Suppressor macrophage treated with lipopolysaccharide for 1 hour (primary cell): ENCODE measurements around the gene CCDC179.

Experiments
- DNase-seq, 3 donors: peaks; one replicate each; pipeline ENCODE4 v3.0.0-alpha.2; 2020 to 2022

The CCDC179 gene

DNA sequence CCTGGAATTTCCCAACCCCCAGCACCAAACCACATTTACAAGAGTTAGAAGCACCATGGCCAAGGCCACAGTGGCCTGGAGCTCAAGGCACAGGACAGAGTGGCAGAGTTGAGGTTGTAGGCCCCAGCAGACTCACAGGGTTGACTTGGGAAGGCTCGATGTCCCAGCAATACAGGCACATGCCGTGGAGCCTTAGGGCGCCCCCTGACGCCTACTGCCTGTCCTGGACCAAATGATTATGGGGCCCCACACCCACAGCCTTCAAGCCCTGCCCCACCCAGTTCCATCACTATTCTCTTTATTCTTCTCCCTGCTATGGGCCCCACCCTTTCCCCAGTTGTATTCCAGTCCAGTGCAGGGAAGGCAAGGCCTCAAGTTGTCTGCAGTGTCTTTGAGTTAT lies at the start of gene CCDC179:
Gene CCDC179 (minus strand): TSS at position 234 of the 400 bp plus-strand sequence. CDS start 53 bp downstream, at position 181.
- no peak for DNase-seq

DNA sequence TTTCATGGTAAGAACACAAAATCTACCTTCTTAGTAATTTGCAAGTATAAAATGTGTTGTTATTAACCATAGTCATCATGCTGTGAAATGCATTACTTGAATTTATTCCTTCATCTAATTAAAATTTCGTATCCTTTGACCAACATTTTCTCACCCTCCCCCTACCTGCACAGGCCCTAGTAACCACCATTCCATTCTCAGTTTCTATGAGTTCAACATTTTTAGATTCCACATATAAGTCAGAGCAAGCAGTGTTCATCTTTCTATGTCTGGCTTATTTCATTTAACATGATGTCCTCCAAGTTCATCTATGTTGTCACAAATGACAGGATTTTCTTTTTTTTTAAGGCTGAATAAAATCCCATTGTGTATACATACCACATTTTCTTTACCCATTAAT lies 43.5 kb upstream of the CCDC179 start:
- no peak for DNase-seq

DNA sequence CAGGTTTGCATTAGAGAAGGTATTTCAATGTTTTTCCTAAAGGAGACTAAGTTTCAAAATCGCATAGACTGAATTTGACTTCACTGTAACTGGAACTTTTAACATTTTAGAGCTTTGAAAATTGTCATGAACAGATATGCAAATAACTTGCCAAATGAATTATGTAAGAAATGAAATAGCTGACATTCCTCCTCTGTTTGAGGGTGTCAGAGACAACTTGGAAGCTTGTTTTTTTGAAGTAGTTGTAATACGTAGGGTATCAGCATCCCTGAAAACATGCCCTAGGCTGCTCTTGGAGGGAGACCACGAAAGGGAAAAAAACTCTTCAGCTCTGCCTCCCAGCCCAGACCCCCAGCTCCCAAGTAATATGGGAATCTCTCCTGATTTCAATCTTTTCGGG lies 41.3 kb upstream of the CCDC179 start:
- no peak for DNase-seq

DNA sequence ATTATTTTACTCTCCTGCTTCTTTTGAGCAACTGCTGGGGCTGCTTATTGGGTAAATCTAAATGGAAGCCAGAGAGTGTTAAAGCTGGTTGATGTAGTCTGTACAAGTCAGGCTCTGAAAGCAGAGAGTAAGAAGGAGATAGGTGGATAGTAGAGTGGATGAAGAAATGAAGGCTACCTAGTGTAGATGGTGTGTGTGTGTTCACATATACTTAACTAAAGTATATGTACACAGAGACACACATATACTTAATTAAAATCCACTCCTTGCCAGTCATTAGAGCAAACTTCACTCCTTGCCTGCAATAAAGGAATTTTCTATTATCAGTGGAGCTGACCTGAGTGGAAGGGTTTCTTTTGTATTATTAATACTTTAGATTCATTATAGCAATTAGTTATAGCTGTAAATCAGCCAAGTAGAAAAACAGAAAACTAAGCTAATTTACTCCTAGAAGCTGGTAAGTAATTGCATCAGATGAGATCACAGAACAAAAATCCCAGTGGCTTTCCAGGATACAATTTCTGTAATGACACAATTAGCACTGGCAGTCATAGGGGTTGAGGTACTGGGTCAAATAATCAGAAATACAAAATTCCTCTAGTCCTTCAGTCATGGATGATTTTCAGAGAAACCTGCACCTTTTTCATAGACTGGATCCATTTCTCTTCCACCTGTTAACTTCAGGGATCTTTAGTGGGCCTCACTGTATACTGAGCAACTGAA lies 40.7 kb upstream of the CCDC179 start:
- DNase-seq: no peak

DNA sequence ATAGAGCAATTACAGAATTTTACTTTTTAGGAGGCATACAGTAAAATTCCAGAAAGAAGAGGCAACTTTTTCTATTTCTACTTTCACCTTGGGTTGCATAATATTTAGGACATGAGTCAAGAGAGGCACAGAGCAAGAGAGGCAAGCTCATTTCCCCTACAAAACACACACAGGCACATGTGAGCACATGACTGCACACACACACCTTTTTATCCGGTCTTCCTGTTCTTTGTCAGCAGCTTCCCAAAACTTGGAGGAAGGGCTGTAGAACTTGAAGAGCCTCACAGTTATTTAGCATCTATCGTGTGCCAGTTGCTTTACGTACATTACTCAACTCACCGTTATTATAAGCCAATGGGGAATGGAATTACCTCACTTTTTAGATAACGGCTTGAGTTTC lies 37.8 kb upstream of the CCDC179 start:
- DNase-seq: no peak

DNA sequence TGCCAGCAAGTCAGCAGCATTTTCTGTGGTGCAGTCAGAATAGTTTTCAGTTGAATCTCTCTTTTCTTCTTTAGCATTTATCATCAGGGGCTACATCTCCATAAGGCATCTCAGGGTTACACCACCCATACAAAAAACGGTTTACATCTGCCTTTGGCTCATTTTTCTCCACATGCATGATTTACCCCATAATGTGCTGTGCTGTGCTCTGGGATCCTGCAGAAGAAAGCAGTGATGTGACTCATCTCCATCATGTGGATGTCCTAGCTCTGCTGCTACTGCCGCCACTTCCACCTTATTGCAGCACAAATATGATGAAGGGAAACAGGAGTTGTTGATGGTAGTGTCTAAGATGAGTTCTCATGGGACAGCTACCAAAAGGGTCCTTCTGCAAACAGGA lies 30.0 kb upstream of the CCDC179 start:
- no peak for DNase-seq

DNA sequence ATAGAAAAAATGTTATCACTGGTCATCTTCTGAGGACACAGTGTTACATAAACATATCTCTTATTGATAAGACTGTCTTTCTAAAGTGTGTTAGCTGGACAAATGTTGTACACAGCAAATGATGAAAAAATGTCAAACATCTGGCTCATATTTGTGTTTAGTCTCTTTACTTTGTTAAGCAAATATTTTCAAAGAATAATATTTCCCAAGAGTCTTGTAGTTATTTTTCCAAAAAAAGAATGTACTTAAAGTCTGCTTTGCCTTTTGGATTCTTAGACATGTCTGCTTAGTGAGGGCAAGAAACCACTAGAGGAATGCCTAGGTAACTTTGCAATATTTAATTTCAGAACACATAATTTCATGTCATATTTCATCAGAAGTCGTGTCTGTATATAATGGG lies 23.9 kb upstream of the CCDC179 start:
- DNase-seq: no peak

DNA sequence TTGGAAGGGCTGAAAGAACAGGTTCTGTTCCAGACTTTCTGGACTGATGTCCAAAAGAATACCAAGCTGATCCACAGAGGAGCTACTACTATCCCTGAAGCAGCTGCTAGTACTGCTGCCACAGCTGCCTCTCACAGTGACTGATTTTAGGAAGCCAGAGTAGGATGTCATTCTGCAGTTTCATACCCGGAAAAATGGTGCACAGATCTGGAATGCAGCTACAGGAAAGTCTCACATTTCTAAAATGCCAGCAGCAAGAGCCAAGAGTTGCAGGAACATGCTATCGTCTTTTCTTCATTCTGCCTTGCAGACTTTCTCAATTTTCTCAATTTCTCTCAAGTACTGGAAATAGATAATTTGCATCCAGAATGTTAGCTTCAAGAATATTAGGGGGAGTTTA lies 19.4 kb upstream of the CCDC179 start:
- no peak for DNase-seq

DNA sequence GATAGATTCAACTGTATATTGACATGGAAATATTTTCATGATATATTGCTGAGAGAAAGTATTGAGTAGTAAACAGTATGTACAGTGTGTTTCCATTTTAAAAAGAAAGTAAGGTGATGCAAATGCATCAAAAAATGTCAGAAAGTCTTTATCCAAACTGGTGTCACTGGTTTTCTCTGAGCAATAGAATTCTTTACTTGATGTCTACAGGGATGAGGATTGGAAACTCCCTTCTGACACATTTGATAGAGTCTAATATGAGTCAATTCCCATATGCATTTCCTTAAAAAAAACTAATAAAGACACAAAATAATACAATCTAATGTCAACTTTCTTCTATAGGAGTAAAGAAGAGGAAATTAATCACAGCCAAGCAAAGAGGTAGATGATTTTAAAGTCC lies 18.3 kb upstream of the CCDC179 start:
- peak in 1 of 3 donors; percentile 5 for DNase-seq

DNA sequence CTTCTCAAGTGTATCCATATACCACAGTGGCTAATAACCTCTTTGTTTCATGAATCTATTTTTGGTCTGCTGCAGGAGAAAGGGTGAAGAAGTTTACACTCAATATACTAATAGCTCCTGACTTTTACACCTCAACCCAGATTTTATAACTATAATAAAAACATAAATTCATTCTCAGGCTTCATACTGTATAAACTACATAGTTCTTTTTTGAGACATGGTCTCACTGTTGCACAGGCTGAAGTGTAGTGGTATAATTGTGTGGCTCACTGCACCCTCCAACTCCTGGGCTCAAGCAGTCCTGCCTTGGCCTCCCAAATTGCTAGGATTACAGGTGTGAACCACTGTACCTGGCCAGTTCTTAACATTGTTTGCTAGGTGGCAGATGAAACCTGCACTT lies 17.8 kb upstream of the CCDC179 start:
- DNase-seq: no peak

DNA sequence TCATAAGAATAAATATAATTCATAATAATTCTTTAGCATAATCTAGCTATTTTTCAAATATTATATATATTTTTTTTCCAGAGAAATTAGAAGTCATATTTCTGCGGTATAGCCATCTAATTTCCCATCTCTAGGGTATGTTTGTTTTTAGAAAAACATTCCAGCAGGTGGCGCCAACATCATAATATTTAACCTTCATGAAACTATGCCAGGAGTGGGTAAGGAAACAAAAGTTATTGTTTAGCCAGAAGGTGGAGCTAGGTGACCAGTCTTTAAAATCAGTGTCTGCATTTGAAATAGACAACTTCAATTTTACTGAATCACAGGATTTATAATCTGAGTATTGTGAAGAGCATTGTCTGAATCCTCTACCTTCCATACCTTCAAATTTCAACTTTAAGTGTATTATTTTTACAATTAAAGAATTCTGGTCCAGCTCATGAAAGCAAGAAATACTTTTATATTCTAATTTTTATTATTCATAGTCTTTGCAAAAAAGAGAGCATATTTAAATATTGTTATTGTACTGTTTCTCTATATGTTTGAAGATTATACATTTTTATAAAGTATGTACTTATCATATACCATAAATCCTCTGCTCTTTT lies 15.7 kb upstream of the CCDC179 start:
- DNase-seq: peak; percentile 86 to 89 (median 86)

DNA sequence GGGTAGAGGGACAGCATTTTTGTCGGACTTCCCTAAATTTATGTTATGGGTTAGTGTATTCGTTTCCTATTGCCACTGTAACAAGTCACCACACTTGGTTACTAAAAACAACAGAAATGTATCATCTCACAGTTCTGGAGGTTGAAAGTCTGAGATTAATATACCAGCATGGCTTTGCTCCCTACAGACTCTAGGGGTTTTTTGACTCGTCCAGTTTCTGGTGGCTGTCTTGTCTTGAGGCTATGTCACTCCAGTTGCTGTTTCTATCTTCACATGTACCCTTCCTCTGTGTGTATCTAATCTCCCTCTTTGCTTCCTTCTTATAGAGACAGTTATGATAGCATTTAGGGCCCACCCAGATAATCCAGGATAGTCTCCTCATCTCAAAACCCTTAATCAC lies 9.1 kb upstream of the CCDC179 start:
- DNase-seq: no peak

DNA sequence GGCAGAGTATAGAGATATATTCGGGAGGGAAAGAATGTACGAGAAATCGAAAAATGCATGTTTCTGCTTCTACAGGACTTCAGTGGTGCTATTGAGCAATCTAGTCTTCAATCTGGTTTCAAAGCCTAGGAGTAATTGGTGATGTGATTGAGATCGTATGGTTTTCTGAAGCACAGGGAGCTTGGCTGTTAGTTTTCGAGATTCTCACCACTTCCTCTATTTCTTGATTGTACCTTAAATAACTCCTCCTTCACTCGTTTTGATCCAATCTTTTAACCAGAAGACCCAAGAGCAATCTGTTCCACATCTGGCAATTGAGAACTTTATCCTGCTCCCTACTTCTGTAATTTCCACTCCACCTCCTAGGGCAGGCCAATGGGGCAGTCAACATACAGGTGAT lies 518 bp downstream of the CCDC179 start:
- no peak for DNase-seq

DNA sequence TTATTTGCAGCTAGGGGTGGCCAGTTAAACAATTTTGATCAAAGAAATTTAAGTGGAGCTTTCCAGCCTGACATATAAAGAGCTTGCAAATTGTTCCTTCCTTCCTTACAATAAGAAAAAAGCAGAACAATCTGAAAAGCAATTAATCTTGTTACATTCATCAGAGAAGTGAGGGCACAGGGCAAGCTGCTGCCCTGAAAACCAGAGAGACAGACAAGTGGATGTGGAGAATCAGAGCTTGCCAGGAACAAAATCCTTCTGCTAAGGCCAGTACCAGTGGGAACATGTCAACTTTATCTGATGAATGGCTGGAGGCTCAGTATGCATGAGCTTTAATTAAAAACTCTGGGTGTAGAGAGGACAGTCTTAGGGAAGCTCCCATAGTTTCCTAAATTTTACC lies 8.8 kb downstream of the CCDC179 start:
- no peak for DNase-seq

DNA sequence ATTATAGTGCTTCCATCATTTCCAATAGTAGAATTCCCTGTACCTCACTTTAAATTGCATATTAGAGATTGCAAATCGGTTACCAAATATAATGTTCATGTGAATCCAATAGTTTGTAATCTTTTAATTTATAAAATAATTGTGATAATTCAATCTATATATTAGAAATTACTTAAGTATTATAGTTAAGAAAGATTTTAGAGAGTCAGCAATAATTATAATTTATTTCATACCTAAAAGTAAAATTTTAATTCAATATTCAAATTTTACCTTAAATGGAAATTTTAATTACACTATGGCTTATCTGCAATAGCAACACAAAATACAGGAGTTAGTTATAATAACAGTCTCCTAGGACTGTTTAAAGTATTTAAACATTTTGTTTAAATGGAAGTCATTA lies 13.5 kb downstream of the CCDC179 start:
- DNase-seq: no peak

DNA sequence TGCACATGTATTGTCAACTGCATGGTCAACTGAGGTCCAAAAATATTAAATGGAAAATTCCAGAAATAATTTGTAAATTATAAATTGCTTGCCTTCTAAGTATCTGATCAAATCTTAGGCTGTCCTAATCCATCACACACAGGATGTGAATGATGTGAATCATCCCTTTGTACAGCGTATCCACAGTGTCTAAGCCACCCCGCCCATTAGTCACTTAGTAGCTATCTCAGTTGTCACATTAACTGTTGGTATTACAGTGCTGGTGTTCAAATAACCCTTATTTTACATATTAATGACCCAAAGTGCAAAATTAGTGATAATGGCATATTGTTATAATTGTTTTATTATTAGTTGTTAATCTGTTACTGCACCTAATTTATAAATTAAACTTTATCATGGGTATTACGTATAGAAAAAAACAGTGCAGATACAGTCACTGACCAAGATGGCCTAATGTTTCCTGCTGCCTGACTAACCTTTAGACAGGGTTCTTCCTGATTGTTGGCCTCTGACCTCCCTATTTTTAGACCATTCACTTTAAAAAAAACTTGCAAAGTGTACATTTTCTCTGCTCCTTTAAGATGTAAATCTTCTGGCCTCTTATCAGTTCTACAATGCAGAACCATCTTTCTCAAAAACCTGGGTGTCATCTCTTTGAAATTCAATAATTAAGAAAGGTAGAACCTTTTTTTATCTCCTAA lies 27.8 kb downstream of the CCDC179 start:
- DNase-seq: peak in 2 of 3 donors; percentile 4 to 19

DNA sequence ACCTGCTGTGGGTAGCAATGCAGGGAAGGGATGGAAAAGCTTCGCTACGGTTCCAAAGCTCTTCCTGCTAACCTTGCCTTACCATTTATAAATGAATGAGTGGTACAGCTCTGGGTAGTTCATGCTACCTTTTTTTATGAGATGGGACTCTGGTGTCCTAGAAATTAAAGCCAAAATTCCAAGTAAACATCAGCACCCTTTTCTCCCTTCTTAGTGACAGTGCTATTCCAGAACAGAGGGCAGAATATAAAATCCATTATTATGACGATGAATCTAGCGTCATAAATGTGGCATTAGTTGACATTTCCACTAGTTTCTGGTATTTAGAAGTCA lies 30.2 kb downstream of the CCDC179 start:
- DNase-seq: no peak

DNA sequence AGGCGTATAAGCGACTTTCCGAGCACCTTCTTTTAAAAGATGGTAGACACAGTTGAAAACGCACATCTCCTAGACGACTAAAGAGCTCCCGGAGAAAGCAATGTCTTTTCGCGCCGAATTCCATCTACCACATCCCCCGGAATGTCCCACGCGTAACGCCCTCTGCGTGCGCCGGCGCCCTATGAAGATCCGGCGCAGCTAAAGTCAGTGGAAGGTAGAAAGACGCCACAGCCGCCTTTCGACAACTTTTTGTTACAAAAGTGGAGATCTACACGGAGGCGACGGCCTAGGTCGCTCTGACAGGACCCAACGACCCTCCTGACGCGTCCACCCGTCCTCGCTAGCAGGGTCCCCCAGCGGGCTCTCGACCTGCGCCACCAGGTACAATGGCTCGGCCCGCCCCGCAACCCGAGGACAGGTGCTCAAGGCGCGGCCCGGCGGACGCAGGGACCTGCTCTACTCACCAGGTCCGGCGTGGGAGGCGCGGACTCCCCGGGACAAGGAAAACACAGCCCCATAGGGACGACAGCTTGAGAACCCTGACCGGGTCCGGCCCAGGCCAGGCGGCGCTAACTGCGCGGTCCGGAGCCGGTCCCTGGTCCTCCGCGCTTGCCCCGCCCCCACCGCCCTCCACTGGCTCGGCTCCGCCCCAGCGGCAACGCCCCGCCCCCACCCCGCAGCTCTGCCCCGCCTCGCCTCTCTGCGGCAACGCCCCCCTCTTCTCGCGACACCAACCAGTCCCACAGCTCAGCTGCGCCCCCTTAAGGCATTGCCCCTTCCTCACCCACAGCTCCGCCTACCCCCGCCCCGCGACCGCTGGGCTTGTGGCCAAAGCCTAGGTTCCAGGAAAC lies 30.8 kb downstream of the CCDC179 start, which contains the start of gene SVIP:
Gene SVIP (minus strand): TSS at position 571 of the 851 bp plus-strand sequence. CDS start 53 bp downstream, at position 518.
- peak; percentile 88 to 97 (median 96) for DNase-seq

DNA sequence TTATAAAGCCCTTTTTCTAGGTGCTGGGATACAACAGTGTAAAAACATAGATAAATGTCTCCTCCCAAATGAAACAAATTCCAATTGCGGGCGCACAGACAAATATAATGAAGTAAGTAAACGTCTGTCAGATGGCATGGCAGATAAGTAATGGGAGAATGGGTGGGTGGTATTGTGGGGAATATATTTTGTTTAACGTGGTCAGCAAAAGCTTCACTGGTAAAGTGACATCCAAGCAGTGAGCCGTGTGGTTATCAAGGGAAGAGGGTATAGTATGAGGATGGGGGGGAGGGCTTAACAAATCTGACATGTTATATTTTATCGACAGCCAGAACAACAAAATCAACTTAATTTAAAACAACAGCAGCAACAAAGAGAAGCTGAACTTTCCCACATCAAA lies 31.9 kb downstream of the CCDC179 start:
- no peak for DNase-seq

DNA sequence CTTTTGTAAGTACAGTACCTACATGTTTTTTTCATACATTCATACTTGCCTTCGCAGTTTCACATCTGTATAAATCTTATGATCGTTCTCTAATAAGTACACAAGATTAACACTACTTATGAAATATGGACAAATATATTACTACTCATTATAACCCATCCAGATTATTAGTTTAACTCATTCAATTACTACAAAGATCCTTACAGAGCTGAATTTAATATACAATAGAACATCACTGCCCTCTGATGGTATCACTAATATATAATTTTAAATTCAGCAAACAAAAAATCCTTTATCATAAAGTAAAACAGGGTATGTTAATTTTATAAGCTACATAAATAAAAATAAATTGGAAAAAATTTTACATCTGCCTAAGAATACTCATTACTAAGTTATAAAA lies 38.1 kb downstream of the CCDC179 start:
- no peak for DNase-seq

DNA sequence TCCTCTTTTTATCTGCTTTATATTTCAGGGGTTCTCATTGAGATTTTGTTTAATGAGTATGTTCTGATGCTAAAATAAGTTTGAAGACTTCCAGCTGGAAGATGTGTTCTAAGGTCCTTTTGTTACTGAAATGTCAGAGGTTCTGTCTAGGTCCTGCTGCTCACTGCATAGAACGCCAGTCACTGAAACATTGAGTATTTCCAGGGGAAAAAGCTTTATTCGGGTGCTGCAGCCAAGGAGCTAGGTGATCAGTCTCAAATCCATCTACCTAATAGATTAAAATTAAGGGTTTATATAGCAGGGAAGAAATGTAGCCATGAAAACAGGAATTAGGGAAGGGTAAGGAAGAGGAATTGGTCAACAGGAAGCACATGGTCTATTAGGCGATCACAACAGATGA lies 50.4 kb downstream of the CCDC179 start:
- no peak for DNase-seq

DNA sequence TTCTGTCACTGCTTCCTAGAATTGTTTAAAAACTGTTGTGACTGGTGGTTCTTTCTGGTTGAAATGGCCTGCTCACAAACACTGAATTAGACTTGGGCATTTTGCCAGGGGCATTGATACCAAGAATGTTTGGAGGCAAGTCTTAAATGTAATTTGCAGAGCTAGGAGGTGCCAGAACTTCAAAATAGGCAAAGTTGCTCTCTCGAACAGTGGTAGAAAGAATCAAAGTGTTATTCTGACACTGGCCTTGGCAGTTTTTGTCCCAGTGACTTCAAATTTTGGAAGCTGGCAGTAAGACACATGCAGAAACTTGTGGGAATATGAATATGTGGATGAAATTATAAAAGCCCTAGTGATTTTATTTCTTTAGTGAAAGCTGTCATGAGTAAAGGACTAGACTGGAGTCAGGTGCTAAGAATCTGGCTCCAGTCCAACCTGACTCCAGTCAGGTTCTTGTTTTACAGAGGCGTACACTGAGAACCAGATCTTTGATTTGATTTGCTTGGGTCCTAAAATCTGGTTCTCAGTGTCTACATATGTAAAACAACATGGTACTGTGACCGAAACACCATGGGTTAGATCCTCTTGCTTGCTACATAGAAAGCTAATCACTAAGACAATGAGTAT lies 51.6 kb downstream of the CCDC179 start:
- no peak for DNase-seq
